Endodermal cell (in vitro differentiated cells): Measurements from ENCODE around the gene BCAR1. TPM values are rescaled to one million over a fixed set of nuclear protein-coding genes. Genes with fewer than 3 reads are reported as not detected.

Source experiments
- DNase-seq: peaks from one replicate; pipeline ENCODE4 v3.0.0-alpha.2; 2017
- H3K27ac ChIP-seq: 2 replicates; pipeline ENCODE4 v1.5.1; 2013; ENCODE audit warnings: mild to moderate bottlenecking, low read depth, low read length, moderate library complexity
- H3K27me3 ChIP-seq: 2 replicates; pipeline ENCODE4 v1.6.1; 2013; ENCODE audit warnings: mild to moderate bottlenecking, low read length, moderate library complexity; ENCODE audit not compliant: insufficient read depth, control insufficient read depth, poor library complexity, severe bottlenecking
- H3K36me3 ChIP-seq: 2 replicates; pipeline ENCODE4 v1.7.0; 2013; ENCODE audit warnings: mild to moderate bottlenecking, low read length, moderate library complexity; ENCODE audit not compliant: control insufficient read depth, insufficient read depth
- H3K4me1 ChIP-seq: one replicate; pipeline ENCODE4 v1.7.0; 2013; ENCODE audit warnings: low read length; ENCODE audit not compliant: control insufficient read depth, insufficient read depth
- H3K4me3 ChIP-seq: 2 replicates; pipeline ENCODE4 v1.5.1; 2013; ENCODE audit warnings: mild to moderate bottlenecking, low read length, moderate library complexity
- H3K9ac ChIP-seq: 2 replicates; pipeline ENCODE4 v1.6.1; 2013; ENCODE audit warnings: mild to moderate bottlenecking, low read length, moderate library complexity; ENCODE audit not compliant: poor library complexity, severe bottlenecking; ENCODE audit errors: extremely low read depth
- H3K9me3 ChIP-seq: 2 replicates; pipeline ENCODE4 v1.6.1; 2013; ENCODE audit warnings: mild to moderate bottlenecking, low read length, moderate library complexity; ENCODE audit not compliant: control insufficient read depth
- H3K27ac Mint-ChIP-seq: 2 replicates; pipeline ENCODE4 v1.8.0; 2020; ENCODE audit warnings: mixed read lengths
- H3K27me3 Mint-ChIP-seq: 2 replicates; pipeline ENCODE4 v1.8.0; 2021; ENCODE audit warnings: mild to moderate bottlenecking, mixed read lengths; ENCODE audit not compliant: insufficient read depth
- H3K36me3 Mint-ChIP-seq: 2 replicates; pipeline ENCODE4 v1.8.0; 2020; ENCODE audit warnings: low read depth, mixed read lengths
- H3K4me1 Mint-ChIP-seq: 2 replicates; pipeline ENCODE4 v1.8.0; 2020; ENCODE audit warnings: mixed read lengths
- H3K4me3 Mint-ChIP-seq: 2 replicates; pipeline ENCODE4 v1.8.0; 2020; ENCODE audit warnings: mild to moderate bottlenecking, moderate library complexity, mixed read lengths
- H3K9me3 Mint-ChIP-seq: 2 replicates; pipeline ENCODE4 v1.8.0; 2020; ENCODE audit warnings: mild to moderate bottlenecking, mixed read lengths
- WGBS, 2 experiments: methylation state at CpG; one replicate each; pipeline versions ENCODE4 v1.1.5 to v1.1.7; 2013; ENCODE audit warnings: missing lambda C conversion rate in 2 of 2, mixed read lengths in 1 of 2; ENCODE audit not compliant: insufficient coverage in 1 of 2, insufficient read length in 1 of 2; 5-methylcytosine and 5-hydroxymethylcytosine counted together
- total RNA-seq, 2 donors: library from RNA; stranded (reverse); fragmentation: NEBNext Ultra II Directional in 1 of 2; extraction: Animal tissue kit (Norgen Biotek cat#: 25700) in 1 of 2; gene quantifications; 2 replicates in 1 of 2; 3 replicates in 1 of 2; pipeline ENCODE4 v1.2.1, GENCODE V29; 2021
- TF ChIP-seq, protein P1 (sequence below): fragments of 200-600 bp; sonication (generic); conservative IDR thresholded peaks from 2 replicates; pipeline ENCODE4 v1.5.0; 2021; ENCODE audit warnings: antibody characterized with exemption, mild to moderate bottlenecking

BCAR1 gene
- total RNA-seq, 2 donors from 2014 or later = 56.2 to 74.3 TPM

DNA sequence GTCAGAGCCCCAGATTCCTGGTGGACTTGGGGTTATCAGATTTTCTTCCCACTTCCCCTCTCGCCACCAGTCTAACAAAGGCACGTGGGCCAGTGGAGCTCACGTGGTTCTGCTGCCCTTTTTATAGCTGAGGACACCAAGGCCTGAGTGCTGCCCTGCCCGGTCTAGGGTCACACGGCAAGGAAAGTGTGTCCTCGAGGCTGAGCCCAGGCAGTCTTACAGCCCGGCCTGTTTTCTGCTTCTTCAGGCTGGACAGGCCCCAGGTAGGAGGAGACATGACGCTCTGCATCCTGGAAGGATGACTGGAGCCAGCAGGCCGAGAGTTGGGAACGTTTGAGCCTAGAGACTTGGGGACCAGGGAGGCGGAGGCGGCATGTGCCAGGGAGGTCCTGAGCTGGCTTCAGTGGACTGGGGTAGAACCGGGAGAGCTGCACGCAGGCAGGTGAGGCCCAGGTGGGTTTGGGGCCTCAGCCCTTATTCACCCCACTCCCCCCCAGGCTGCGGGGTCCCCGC is 29.1 kb downstream of the BCAR1 start:
- WGBS, 2 experiments = 92 to 97% methylated on average over 7 to 13 of the region's 16 CpGs
- Histone ChIP-seq H3K27me3 (no peaks in the 10 kb centered on the region), H3K27ac (no peak overlapping the region), H3K9me3 (no peaks in the 10 kb centered on the region), H3K36me3 (no peaks in the 10 kb centered on the region), H3K9ac (no peak overlapping the region), H3K4me1 (no peaks in the 10 kb centered on the region), H3K4me3 (no peak overlapping the region)
- TF ChIP-seq, protein P1, sequence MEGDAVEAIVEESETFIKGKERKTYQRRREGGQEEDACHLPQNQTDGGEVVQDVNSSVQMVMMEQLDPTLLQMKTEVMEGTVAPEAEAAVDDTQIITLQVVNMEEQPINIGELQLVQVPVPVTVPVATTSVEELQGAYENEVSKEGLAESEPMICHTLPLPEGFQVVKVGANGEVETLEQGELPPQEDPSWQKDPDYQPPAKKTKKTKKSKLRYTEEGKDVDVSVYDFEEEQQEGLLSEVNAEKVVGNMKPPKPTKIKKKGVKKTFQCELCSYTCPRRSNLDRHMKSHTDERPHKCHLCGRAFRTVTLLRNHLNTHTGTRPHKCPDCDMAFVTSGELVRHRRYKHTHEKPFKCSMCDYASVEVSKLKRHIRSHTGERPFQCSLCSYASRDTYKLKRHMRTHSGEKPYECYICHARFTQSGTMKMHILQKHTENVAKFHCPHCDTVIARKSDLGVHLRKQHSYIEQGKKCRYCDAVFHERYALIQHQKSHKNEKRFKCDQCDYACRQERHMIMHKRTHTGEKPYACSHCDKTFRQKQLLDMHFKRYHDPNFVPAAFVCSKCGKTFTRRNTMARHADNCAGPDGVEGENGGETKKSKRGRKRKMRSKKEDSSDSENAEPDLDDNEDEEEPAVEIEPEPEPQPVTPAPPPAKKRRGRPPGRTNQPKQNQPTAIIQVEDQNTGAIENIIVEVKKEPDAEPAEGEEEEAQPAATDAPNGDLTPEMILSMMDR = no peak
- no peak overlapping the region for H3K4me3 Mint-ChIP-seq
- DNase-seq = no peak
- no peaks in the 10 kb centered on the region for H3K4me1 Mint-ChIP-seq
- H3K27me3 Mint-ChIP-seq = no peaks in the 10 kb centered on the region
- no peaks in the 10 kb centered on the region for H3K9me3 Mint-ChIP-seq
- H3K27ac Mint-ChIP-seq = peak overlapping the region; percentile 62
- no peaks in the 10 kb centered on the region for H3K36me3 Mint-ChIP-seq

DNA sequence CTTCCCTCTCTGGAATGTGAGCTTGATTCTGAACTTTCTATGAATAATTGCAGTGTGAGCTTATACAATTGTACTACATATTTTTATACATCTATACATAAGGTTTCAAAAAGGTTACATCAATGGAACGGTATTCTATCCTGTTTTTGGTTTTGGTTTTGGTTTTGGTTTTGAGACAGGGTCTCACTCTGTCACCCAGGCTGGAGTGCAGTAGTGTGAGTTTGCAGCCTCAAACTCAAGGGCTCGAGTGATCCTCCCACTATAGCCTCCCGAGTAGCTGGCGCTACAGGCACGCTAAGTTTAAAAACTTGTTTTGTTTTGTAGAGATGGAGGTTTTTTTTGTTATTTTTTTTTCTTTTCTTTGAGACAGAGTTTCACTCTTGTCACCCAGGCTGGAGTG is 31.6 kb downstream of the BCAR1 start:
- Mint-ChIP-seq H3K27me3 (no peaks in the 10 kb centered on the region), H3K36me3 (no peaks in the 10 kb centered on the region), H3K27ac (no peak overlapping the region), H3K4me3 (no peak overlapping the region), H3K9me3 (no peaks in the 10 kb centered on the region), H3K4me1 (peaks cover 2% of the 10 kb centered on the region)
- 93 to 95% methylated on average over 2 to 5 of the region's 5 CpGs for WGBS, 2 experiments
- TF ChIP-seq, protein P1 = no peak
- H3K9ac ChIP-seq = no peak overlapping the region
- no peak overlapping the region for H3K4me3 ChIP-seq
- no peaks in the 10 kb centered on the region for H3K4me1 ChIP-seq
- DNase-seq = no peak
- no peak overlapping the region for H3K27ac ChIP-seq
- no peaks in the 10 kb centered on the region for H3K36me3 ChIP-seq
- H3K27me3 ChIP-seq = no peaks in the 10 kb centered on the region
- no peaks in the 10 kb centered on the region for H3K9me3 ChIP-seq

DNA sequence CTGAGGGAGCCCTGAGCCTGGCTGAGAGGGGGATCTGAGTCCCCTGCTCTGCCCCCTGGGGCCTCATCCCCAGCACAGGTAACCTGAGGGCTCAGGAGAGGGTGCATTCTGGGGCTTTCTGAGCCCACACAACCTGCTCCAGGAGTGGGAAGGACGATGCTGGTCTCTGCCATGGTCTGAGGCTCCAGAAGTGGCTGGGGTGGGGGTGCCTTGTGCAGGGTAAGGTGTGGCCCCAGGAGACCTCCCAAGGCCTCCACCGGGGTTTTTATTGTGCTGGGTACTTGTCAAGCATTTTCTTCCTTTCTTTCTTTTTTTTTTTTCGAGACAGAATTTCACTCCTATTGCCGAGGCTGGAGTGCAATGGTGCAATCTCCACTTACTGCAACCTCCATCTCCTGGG is 32.3 kb downstream of the BCAR1 start:
- Mint-ChIP-seq H3K4me3 (no peak overlapping the region), H3K27ac (no peak overlapping the region), H3K4me1 (peaks cover 2% of the 10 kb centered on the region), H3K36me3 (no peaks in the 10 kb centered on the region), H3K9me3 (no peaks in the 10 kb centered on the region), H3K27me3 (no peaks in the 10 kb centered on the region)
- Histone ChIP-seq H3K9me3 (no peaks in the 10 kb centered on the region), H3K36me3 (no peaks in the 10 kb centered on the region), H3K9ac (no peak overlapping the region), H3K27me3 (no peaks in the 10 kb centered on the region), H3K4me1 (no peaks in the 10 kb centered on the region), H3K27ac (no peak overlapping the region), H3K4me3 (no peak overlapping the region)
- TF ChIP-seq, protein P1 = no peak
- DNase-seq = no peak
- WGBS, 2 experiments = 87% methylated on average over 4 of the region's 4 CpGs; no CpG with 5 or more reads in 1 of the 2 experiments
